Lung (tissue), 12 donors: Measurements from ENCODE around the gene BCL2. TPM values are rescaled to one million over a fixed set of nuclear protein-coding genes. Genes with fewer than 3 reads are reported as not detected.
"Not testable (repeated sequence)": the region's sequence is repeated elsewhere in the genome, so short reads cannot be mapped to it uniquely, and the experiment has no call there.

Source experiments
- ATAC-seq: fragments of 200-7000 bp; cut with Tn5 transposase; one replicate; pipeline ENCODE4 v1.9.1; 2020; ENCODE audit warnings: moderate number of reproducible peaks; ENCODE audit not compliant: insufficient read depth, low FRiP score
- DNase-seq, 3 donors: peaks; one replicate each; pipeline ENCODE4 v3.0.0-alpha.2; 2013 to 2017
- H3K27ac ChIP-seq, 2 donors: one replicate each; pipeline ENCODE4 v1.5.1; 2013; ENCODE audit warnings: mild to moderate bottlenecking in 2 of 2, moderate library complexity in 2 of 2, control low read depth in 1 of 2, inconsistent platforms in 1 of 2, low read depth in 1 of 2, low read length in 1 of 2
- H3K27me3 ChIP-seq, 3 donors: one replicate each; pipeline ENCODE4 v1.5.1; 2013; ENCODE audit warnings: low read length in 2 of 3; ENCODE audit not compliant: control insufficient read depth in 3 of 3, insufficient read depth in 3 of 3
- H3K36me3 ChIP-seq, 4 donors: one replicate each; pipeline ENCODE4 v1.5.1; 2013; ENCODE audit warnings: low read length in 4 of 4, mild to moderate bottlenecking in 1 of 4, moderate library complexity in 1 of 4; ENCODE audit not compliant: control insufficient read depth in 4 of 4, insufficient read depth in 4 of 4
- H3K4me1 ChIP-seq, 5 donors: one replicate each; pipeline ENCODE4 v1.5.1; 2013; ENCODE audit warnings: low read length in 5 of 5, mild to moderate bottlenecking in 2 of 5, moderate library complexity in 1 of 5; ENCODE audit not compliant: control insufficient read depth in 5 of 5, insufficient read depth in 5 of 5
- H3K4me3 ChIP-seq: one replicate; pipeline ENCODE4 v1.5.1; 2013; ENCODE audit warnings: mild to moderate bottlenecking, control low read depth, moderate library complexity
- H3K9ac ChIP-seq, 2 donors: one replicate each; pipeline ENCODE4 v1.5.1; 2013; ENCODE audit warnings: low read length in 2 of 2, control low read depth in 1 of 2; ENCODE audit not compliant: insufficient read depth in 1 of 2
- H3K9me3 ChIP-seq, 4 donors: one replicate each; pipeline ENCODE4 v1.5.1; 2013; ENCODE audit warnings: low read length in 3 of 4, mild to moderate bottlenecking in 1 of 4, moderate library complexity in 1 of 4; ENCODE audit not compliant: control insufficient read depth in 4 of 4, insufficient read depth in 3 of 4
- CTCF ChIP-seq: IDR thresholded peaks from 2 replicates; pipeline ENCODE4 v1.5.1; 2012; ENCODE audit warnings: mild to moderate bottlenecking; ENCODE audit errors: control extremely low read depth, extremely low read depth
- WGBS, 2 donors: extraction: QIAGEN DNeasy Blood & Tissue Kit; methylation state at CpG; one replicate each; pipeline ENCODE4 v1.1.7; 2013; 5-methylcytosine and 5-hydroxymethylcytosine counted together
- polyA plus RNA-seq, 2 donors: library from polyadenylated mRNA; stranded (reverse); fragments of 200-250 nt; gene quantifications; one replicate each; pipeline ENCODE4 v1.2.1, GENCODE V29; 2013
- total RNA-seq, 2 donors: library from RNA; depleted of rRNA in 1 of 2; stranded (reverse); fragments of >200 nt in 1 of 2; gene quantifications; one replicate each; pipeline ENCODE4 v1.2.1, GENCODE V29; 2014 to 2021
- donor health status: control.
- donor health status: control.
- donor health status: Bipolar disorder and iron deficiency.
- donor health status: healthy.
- donor health status: DM: yes; HTN: yes; CAD: no.

The BCL2 gene
- total and polyA plus RNA-seq, 4 donors = 1.5 to 30.9 (median 5.3) TPM

DNA sequence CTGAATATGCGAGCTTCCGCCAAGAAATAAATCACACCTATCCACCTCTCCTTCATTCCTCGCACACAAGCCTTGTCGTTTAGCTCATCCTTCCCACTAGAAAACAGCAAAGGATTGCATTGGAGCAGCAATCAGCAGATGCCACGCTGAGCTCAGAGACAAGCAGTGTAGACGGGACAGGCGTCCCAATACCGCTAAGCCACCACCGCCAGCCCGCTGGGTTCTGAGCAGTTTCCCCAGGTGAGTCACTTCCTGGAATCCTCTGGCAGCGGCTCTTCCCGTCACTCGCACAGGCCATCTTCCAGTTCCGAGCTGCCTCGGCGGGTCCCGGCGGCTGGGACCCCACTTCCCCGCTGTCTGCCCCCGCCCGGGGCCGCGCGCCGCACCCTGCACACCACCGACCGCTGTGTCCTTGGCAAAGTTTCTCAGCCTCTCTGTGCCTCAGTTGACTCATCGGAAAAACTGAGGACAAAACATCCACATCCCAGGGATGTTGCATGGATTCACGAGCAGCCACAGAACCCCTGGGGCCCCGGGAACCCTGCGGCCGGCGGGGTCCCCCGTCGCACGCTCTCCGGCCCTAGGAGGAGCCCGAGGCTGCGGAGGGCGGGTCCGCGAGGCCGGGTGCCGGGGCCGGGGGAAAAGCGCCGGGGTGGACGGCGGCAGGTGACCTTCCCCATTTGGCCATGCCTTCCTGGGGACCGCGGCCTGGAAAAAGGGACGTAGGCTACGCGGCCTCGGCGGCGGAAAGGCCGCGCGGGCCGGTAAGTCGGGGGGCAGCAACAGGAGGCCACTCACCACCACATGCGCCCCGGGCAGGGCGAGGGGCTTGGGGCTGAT, 46.9 kb upstream of the BCL2 start:
- H3K4me1 ChIP-seq = peaks cover 0 to 11% (median 6%) of the 10 kb centered on the region in 5 donors
- peak overlapping the region; percentile 95 for H3K4me3 ChIP-seq
- peaks cover 0 to 11% (median 5%) of the 10 kb centered on the region in 4 donors for H3K36me3 ChIP-seq
- H3K27me3 ChIP-seq = no peaks in the 10 kb centered on the region
- DNase-seq (peak; percentile 20 to 29 (median 28)), ATAC-seq (peak; percentile 41)
- WGBS, 2 donors = 0 to 1% methylated on average over 55 to 65 of the region's 65 CpGs
- peak overlapping the region; percentile 63 to 89 for H3K9ac ChIP-seq
- peak overlapping the region; percentile 99 to 100 for H3K27ac ChIP-seq
- H3K9me3 ChIP-seq = no peaks in the 10 kb centered on the region
- no peak for TF ChIP-seq CTCF

- 1 to 2% methylated on average over 12 of the region's 12 CpGs for WGBS, 2 donors
- Histone ChIP-seq H3K9me3 (no peaks in the 10 kb centered on the region), H3K27me3 (no peaks in the 10 kb centered on the region), H3K36me3 (peaks cover 0 to 17% (median 6%) of the 10 kb centered on the region in 4 donors), H3K27ac (peak overlapping the region; percentile 99 to 100), H3K4me3 (peak overlapping the region; percentile 95), H3K4me1 (peaks cover 0 to 11% (median 6%) of the 10 kb centered on the region in 5 donors), H3K9ac (peak overlapping the region; percentile 63 to 89)
- no peak for TF ChIP-seq CTCF
- DNase-seq (peak in 1 of 3 donors; percentile 8), ATAC-seq (no peak)
Measured at GRCh38 chr18:63365876-63366212, 46.3 kb upstream of the BCL2 start.

- H3K9me3 ChIP-seq = no peaks in the 10 kb centered on the region
- H3K27me3 ChIP-seq = no peaks in the 10 kb centered on the region
- DNase-seq (no peak), ATAC-seq (no peak)
- no peak overlapping the region for H3K9ac ChIP-seq
- H3K4me3 ChIP-seq = no peak overlapping the region
- peaks cover 2 to 21% (median 10%) of the 10 kb centered on the region in 4 donors for H3K36me3 ChIP-seq
- no peak overlapping the region for H3K27ac ChIP-seq
- TF ChIP-seq CTCF = no peak
- WGBS, 2 donors = 25 to 40% methylated on average over 2 of the region's 2 CpGs
- H3K4me1 ChIP-seq = peaks cover 0 to 11% (median 6%) of the 10 kb centered on the region in 5 donors
Measured at GRCh38 chr18:63363951-63364350, 44.4 kb upstream of the BCL2 start.

DNA sequence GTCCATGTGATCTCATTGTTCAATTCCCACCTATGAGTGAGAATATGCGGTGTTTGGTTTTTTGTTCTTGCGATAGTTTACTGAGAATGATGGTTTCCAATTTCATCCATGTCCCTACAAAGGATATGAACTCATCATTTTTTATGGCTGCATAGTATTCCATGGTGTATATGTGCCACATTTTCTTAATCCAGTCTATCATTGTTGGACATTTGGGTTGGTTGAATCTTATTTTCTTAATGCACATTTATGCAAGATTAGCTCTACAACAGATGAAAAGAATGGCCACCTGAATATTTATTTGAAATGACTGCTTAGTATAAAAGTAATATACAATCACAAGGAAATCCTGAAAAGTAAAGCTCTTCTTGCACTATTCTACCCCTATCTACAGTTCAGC, 43.9 kb upstream of the BCL2 start:
- H3K9me3 ChIP-seq, H3K9ac ChIP-seq, H3K4me3 ChIP-seq, H3K27me3 ChIP-seq, H3K27ac ChIP-seq, ATAC-seq, DNase-seq: not testable (repeated sequence)
- Histone ChIP-seq H3K4me1 (peaks cover 0 to 11% (median 6%) of the 10 kb centered on the region in 5 donors), H3K36me3 (peaks cover 2 to 21% (median 12%) of the 10 kb centered on the region in 4 donors)
- WGBS, 2 donors = no CpG with 5 or more reads among the region's 2 CpGs
